SK-N-SH treated with all-trans-retinoic acid at 6 μM for 48 hours (cell line): ENCODE results near the gene ADGRB3.

Experiments
- CSDC2 ChIP-seq: fragments of 250-450 bp; sonication (Bioruptor Pico); IDR thresholded peaks from 2 replicates; pipeline ENCODE4 v1.5.0; 2020; ENCODE audit warnings: mild to moderate bottlenecking, moderate library complexity
- CSRNP3 ChIP-seq: fragments of 250-450 bp; sonication (Bioruptor Pico); IDR thresholded peaks from 2 replicates; pipeline ENCODE4 v1.5.1; 2021; ENCODE audit warnings: mild to moderate bottlenecking, moderate library complexity
- PPARA ChIP-seq: fragments of 250-450 bp; sonication (Bioruptor Pico); IDR thresholded peaks from 2 replicates; pipeline ENCODE4 v1.5.0; 2020; ENCODE audit warnings: mild to moderate bottlenecking, borderline replicate concordance
- RARB ChIP-seq: fragments of 250-450 bp; sonication (Bioruptor Pico); IDR thresholded peaks from 2 replicates; pipeline ENCODE4 v1.8.0; 2021; ENCODE audit warnings: mild to moderate bottlenecking, moderate library complexity
- TCF4 ChIP-seq: fragments of 250-450 bp; sonication (Bioruptor Pico); IDR thresholded peaks from 2 replicates; pipeline ENCODE4 v1.8.0; 2021; ENCODE audit warnings: mild to moderate bottlenecking, moderate library complexity, borderline replicate concordance
- TOX ChIP-seq: fragments of 250-450 bp; sonication (Bioruptor Pico); IDR thresholded peaks from 2 replicates; pipeline ENCODE4 v1.8.0; 2021; ENCODE audit warnings: mild to moderate bottlenecking, moderate library complexity, borderline replicate concordance
- ZFP30 ChIP-seq: fragments of 450-650 bp; formaldehyde crosslinking; IDR thresholded peaks from 2 replicates; pipeline ENCODE4 v1.5.0; 2022; ENCODE audit warnings: mild to moderate bottlenecking, moderate library complexity
- ZNF70 ChIP-seq: fragments of 450-650 bp; formaldehyde crosslinking; IDR thresholded peaks from 2 replicates; pipeline ENCODE4 v1.5.0; 2020; ENCODE audit warnings: mild to moderate bottlenecking, moderate library complexity
- TF ChIP-seq, protein P1 (sequence below): fragments of 250-450 bp; sonication (Bioruptor Pico); IDR thresholded peaks from 2 replicates; pipeline ENCODE4 v1.5.0; 2020; ENCODE audit warnings: mild to moderate bottlenecking, moderate library complexity
- TF ChIP-seq, protein P2 (sequence below): fragments of 250-450 bp; sonication (Bioruptor Pico); IDR thresholded peaks from 2 replicates; pipeline ENCODE4 v1.8.0; 2020; ENCODE audit warnings: mild to moderate bottlenecking, moderate library complexity, borderline replicate concordance
- TF ChIP-seq, protein P3 (sequence below): fragments of 250-450 bp; sonication (Bioruptor Pico); IDR thresholded peaks from 2 replicates; pipeline ENCODE4 v1.5.1; 2020; ENCODE audit warnings: low read depth, mild to moderate bottlenecking, moderate library complexity

- no peak for TF ChIP-seq RARB (CRISPR knock-in tag)
- TF ChIP-seq CSRNP3 (CRISPR knock-in tag): no peak
- no peak for TF ChIP-seq ZNF70 (CRISPR knock-in tag)
- TF ChIP-seq, protein P1, sequence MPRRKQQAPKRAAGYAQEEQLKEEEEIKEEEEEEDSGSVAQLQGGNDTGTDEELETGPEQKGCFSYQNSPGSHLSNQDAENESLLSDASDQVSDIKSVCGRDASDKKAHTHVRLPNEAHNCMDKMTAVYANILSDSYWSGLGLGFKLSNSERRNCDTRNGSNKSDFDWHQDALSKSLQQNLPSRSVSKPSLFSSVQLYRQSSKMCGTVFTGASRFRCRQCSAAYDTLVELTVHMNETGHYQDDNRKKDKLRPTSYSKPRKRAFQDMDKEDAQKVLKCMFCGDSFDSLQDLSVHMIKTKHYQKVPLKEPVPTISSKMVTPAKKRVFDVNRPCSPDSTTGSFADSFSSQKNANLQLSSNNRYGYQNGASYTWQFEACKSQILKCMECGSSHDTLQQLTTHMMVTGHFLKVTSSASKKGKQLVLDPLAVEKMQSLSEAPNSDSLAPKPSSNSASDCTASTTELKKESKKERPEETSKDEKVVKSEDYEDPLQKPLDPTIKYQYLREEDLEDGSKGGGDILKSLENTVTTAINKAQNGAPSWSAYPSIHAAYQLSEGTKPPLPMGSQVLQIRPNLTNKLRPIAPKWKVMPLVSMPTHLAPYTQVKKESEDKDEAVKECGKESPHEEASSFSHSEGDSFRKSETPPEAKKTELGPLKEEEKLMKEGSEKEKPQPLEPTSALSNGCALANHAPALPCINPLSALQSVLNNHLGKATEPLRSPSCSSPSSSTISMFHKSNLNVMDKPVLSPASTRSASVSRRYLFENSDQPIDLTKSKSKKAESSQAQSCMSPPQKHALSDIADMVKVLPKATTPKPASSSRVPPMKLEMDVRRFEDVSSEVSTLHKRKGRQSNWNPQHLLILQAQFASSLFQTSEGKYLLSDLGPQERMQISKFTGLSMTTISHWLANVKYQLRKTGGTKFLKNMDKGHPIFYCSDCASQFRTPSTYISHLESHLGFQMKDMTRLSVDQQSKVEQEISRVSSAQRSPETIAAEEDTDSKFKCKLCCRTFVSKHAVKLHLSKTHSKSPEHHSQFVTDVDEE: no peak
- TF ChIP-seq, protein P2, sequence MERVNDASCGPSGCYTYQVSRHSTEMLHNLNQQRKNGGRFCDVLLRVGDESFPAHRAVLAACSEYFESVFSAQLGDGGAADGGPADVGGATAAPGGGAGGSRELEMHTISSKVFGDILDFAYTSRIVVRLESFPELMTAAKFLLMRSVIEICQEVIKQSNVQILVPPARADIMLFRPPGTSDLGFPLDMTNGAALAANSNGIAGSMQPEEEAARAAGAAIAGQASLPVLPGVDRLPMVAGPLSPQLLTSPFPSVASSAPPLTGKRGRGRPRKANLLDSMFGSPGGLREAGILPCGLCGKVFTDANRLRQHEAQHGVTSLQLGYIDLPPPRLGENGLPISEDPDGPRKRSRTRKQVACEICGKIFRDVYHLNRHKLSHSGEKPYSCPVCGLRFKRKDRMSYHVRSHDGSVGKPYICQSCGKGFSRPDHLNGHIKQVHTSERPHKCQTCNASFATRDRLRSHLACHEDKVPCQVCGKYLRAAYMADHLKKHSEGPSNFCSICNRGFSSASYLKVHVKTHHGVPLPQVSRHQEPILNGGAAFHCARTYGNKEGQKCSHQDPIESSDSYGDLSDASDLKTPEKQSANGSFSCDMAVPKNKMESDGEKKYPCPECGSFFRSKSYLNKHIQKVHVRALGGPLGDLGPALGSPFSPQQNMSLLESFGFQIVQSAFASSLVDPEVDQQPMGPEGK (CRISPR knock-in tag): no peak
- no peak for TF ChIP-seq ZFP30 (CRISPR knock-in tag)
- TF ChIP-seq, protein P3, sequence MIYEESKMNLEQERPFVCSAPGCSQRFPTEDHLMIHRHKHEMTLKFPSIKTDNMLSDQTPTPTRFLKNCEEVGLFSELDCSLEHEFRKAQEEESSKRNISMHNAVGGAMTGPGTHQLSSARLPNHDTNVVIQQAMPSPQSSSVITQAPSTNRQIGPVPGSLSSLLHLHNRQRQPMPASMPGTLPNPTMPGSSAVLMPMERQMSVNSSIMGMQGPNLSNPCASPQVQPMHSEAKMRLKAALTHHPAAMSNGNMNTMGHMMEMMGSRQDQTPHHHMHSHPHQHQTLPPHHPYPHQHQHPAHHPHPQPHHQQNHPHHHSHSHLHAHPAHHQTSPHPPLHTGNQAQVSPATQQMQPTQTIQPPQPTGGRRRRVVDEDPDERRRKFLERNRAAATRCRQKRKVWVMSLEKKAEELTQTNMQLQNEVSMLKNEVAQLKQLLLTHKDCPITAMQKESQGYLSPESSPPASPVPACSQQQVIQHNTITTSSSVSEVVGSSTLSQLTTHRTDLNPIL (CRISPR knock-in tag): no peak
- no peak for TF ChIP-seq TOX (CRISPR knock-in tag)
- peak; percentile 39; the same call in 1 of the 2 replicates for TF ChIP-seq TCF4
- no peak for TF ChIP-seq CSDC2 (CRISPR knock-in tag)
- TF ChIP-seq PPARA (CRISPR knock-in tag): no peak
Observed at GRCh38 chr6:68756454-68757375, 121.6 kb downstream of the ADGRB3 start.
